ENCODE results near the gene CDK13. TPM values are rescaled to one million over a fixed set of nuclear protein-coding genes. Genes with fewer than 3 reads are reported as not detected.
A peak's percentile ranks its signal among the peaks of the same experiment; 100 is the strongest.

Gene CDK13
- total RNA-seq, 6 experiments from 2014 or later = 21.2 to 35.2 (median 27.1) TPM

DNA sequence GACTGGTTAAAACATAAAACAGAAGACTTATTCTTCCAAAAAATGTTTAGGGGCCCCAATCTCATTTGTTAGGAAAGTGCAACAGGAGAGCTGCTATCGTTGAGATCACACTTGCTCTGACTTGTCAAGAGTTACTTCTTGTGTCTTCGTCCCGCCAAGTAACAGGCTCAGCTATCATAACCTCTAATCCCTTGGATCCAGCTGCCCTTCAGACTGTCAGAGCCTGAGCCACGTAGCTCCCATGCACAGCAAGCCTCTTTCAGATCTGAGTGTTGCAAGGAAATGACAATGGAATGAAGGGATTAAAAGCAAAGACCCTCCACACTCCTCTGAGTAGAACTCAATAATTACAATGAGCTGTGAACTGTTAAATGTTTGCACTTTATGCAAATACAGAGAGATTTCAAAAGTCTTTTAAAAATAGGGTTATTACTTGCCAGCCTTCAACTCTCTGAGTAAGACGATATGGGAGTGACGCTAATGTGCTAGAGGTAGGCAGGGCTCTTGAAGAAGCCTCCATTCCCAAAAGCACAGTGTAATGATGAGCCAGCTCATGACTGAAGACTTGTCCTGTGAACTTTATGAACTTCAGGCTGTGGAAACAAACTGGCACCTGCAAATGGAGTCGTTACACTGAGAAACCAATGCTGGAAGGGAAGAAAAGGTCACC lies 28.4 kb upstream of the CDK13 start:
- Histone ChIP-seq H3K4me1 (peaks cover 0 to 14% (median 0%) of the 10 kb centered on the region in 4 donors), H3K27me3 (no peaks in the 10 kb centered on the region), H3K4me3 (no peak overlapping the region), H3K27ac (peak overlapping the region in 1 of 3 donors; percentile 29), H3K36me3 (no peaks in the 10 kb centered on the region), H3K9me3 (no peaks in the 10 kb centered on the region)
- ATAC-seq (peak in 2 of 4 donors; percentile 19 to 57), DNase-seq (no peak)
- no peak for TF ChIP-seq POLR2A (IDR thresholded peaks at IDR 0.05)
- no peak for TF ChIP-seq CTCF (IDR thresholded peaks at IDR 0.05)
- WGBS (ENCODE audit: insufficient coverage, low coverage, low lambda C conversion rate, missing lambda C conversion rate) = 50% methylated on average over 7 of the region's 7 CpGs
- intact Hi-C loops (cut with DNase I) = no loop called here

- intact Hi-C loops (cut with DNase I) = no loop called here
- peaks cover 0 to 14% (median 0%) of the 10 kb centered on the region in 4 donors for H3K4me1 ChIP-seq
- ATAC-seq = no peak
- DNase-seq = no peak
- no peak overlapping the region for H3K4me3 ChIP-seq
- H3K36me3 ChIP-seq = no peaks in the 10 kb centered on the region
- no peak for TF ChIP-seq POLR2A (IDR thresholded peaks at IDR 0.05)
- TF ChIP-seq CTCF (IDR thresholded peaks at IDR 0.05) = no peak
- no peak overlapping the region for H3K27ac ChIP-seq
- 57% methylated on average over 3 of the region's 3 CpGs for WGBS (ENCODE audit: insufficient coverage, low coverage, low lambda C conversion rate, missing lambda C conversion rate)
- no peaks in the 10 kb centered on the region for H3K27me3 ChIP-seq
- no peaks in the 10 kb centered on the region for H3K9me3 ChIP-seq
Measured at GRCh38 chr7:39922580-39922979, 27.5 kb upstream of the CDK13 start.

DNA sequence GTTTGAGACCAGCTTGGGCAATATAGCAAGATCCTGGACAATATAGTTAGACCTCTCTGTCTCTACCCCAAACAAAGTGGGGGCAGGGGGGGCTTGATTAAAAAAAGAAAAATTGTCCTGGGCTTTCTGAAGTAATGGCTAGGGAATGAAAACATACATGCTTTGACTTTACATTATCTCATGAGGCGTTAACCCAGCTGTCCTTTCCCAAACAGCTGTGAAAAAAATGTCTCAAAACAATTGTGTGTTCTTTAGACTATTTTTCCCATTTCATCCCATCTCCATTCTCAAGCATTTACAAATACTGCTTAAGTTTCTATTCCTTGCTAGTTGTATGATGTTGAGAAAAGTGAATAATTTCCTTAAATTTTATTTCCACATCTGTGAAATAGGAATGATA lies 27.0 kb upstream of the CDK13 start:
- no peak for ATAC-seq
- WGBS (ENCODE audit: insufficient coverage, low coverage, low lambda C conversion rate, missing lambda C conversion rate) = 75% methylated on average over 1 of the region's 1 CpG

GRCh38 chr7:39924122-39924521 lies 25.9 kb upstream of the CDK13 start:
- Histone ChIP-seq H3K4me1 (peaks cover 0 to 14% (median 0%) of the 10 kb centered on the region in 4 donors), H3K36me3 (no peaks in the 10 kb centered on the region), H3K27me3 (no peaks in the 10 kb centered on the region), H3K4me3 (no peak overlapping the region), H3K27ac (no peak overlapping the region), H3K9me3 (no peaks in the 10 kb centered on the region)
- ATAC-seq (no peak), DNase-seq (no peak)
- 94% methylated on average over 2 of the region's 2 CpGs for WGBS (ENCODE audit: insufficient coverage, low coverage, low lambda C conversion rate, missing lambda C conversion rate)
- intact Hi-C loops (cut with DNase I) = no loop called here
- no peak for TF ChIP-seq POLR2A (IDR thresholded peaks at IDR 0.05)
- peak in 1 of 4 donors; percentile 12 for TF ChIP-seq CTCF (IDR thresholded peaks at IDR 0.05)

More for the DNA sequence above, 27.0 kb upstream of the CDK13 start:
- H3K27ac ChIP-seq = no peak overlapping the region
- H3K27me3 ChIP-seq = no peaks in the 10 kb centered on the region
- intact Hi-C loops (cut with DNase I) = no loop called here
- no peaks in the 10 kb centered on the region for H3K36me3 ChIP-seq
- H3K9me3 ChIP-seq = no peaks in the 10 kb centered on the region
- no peak overlapping the region for H3K4me3 ChIP-seq
- H3K4me1 ChIP-seq = peaks cover 0 to 14% (median 0%) of the 10 kb centered on the region in 4 donors
- TF ChIP-seq POLR2A (IDR thresholded peaks at IDR 0.05) = no peak
- no peak for TF ChIP-seq CTCF (IDR thresholded peaks at IDR 0.05)
- no peak for DNase-seq

Data from right lobe of liver (tissue), 6 donors.